ENCODE measurements around the gene IGF2R.
"Not testable (repeated sequence)": the region's sequence is repeated elsewhere in the genome, so short reads cannot be mapped to it uniquely, and the experiment has no call there.

The IGF2R gene

DNA sequence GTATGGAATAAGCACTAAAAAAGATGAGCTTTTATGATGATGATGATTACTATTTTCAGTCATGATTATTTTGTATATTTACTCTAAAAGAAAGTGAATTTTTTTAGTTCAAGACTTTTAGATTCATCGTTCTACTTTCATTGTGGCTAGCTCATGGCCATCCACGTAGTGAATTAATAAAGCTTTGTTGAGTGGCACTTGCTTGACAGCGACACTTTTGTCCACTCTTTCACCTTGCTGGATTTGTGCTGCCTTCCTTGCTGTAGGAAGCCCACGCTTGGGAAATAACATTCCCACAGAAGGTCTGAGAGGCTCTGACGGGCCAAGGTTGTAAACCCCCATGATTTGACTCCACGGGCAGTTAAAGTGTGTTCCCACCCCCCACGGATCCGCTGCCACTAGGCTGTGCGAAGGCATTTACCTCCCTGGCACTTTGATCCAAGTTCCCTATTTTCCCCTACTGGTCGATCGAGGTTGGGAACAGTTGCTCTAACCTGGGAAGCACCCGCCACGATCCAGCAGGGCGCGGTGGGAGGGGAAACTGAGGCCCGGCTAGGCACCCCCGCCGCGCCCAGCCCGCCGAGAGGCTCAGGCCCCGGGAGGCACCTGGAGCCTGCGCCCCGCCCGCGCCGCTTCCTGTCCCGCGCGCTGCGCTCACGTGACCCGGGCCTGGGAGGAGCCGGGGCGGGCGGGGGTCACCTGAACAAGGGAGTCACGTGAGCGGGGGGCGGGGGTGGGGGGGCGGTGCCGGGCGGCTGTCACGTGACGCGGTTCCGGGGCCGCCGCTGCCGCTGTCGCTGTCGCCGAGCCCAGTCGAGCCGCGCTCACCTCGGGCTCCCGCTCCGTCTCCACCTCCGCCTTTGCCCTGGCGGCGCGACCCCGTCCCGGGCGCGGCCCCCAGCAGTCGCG lies at the start of gene IGF2R:
Gene IGF2R, plus strand, starts transcription at position 788 of the 909 bp plus-strand sequence. CDS start 165 bp downstream, outside the sequence.
- DNase-seq = peak; percentile 93

- no peak for DNase-seq
These were observed 49.1 kb upstream of the IGF2R start for GRCh38 chr6:159919800-159920199.

DNA sequence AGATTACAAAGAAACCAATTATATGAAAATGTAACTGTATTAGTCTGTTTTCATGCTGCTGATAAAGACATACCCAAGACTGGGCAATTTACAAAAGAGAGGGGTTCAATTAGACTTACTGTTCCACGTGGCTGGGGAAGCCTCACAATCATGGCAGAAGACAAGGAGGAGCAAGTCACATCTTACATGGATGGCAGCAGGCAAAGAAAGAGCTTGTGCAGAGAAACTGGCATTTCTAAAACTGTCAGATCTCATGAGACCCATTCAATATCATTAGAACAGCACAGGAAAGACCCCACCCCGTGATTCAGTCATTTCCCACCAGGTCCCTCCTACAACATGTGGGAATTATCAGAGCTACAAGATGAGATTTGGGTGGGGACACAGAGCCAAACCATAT lies 44.7 kb upstream of the IGF2R start:
- not testable (repeated sequence) for DNase-seq

- DNase-seq = no peak
These were observed 42.2 kb upstream of the IGF2R start for GRCh38 chr6:159926542-159927203.

GRCh38 chr6:159929819-159930218 lies 39.1 kb upstream of the IGF2R start:
- DNase-seq = peak; percentile 28

DNA sequence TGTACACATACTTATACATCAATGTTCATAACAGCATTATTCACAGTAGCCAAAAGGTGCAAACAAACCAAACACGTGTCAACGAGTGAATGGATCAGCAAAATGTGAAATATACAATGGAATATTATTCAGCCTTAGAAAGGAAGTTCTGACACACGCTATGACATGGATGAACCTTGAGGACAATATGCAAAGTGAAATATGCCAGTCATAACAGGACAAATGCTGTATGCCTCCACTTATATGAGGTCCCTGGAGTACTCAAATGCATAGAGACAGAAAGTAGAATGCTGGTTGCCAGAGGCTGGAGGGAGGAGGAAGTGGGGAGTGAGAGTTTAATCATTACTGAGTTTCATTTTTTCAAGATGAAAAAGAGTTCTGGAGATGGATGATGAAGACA lies 37.8 kb upstream of the IGF2R start:
- no peak for DNase-seq

DNA sequence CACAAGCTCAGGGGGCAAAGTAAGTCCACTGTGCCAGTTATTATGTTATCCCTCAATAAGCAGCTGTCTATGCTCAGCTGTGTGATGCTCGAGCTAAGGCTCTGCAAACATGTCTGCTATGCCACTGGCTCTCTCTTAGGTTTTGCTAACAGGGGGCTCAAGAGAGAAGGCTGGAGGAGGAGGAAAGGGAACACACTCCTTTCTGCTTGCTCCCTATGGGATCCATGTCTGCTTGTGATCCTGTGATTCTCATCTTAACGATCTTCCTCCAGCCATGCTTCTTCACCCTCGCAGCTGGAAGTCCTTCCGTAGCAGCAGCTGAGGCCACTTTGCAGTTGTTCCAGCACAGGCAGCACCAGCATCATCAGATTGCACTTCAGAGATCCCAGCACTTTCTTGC lies 37.0 kb upstream of the IGF2R start:
- DNase-seq = no peak

GRCh38 chr6:159933077-159933476 lies 35.8 kb upstream of the IGF2R start:
- no peak for DNase-seq

DNA sequence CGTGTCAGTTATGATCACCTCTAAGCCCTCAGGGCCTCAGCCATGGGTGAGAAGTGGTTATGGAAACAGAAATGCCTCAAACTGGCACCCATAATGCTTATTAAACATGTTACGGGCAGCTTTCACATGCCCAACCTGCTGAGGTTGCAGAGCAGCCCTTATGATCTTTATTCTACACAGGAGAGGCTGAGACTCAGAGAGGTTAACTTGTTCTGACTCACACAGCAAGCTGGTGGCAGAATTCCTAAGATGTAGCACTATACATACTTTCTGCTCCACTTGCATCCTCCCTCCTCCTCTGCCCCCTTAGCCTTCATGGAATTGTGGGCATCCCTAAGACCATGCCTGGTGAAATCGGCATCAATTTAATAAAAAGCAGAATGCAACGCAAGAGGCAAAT lies 34.7 kb upstream of the IGF2R start:
- no peak for DNase-seq

DNA sequence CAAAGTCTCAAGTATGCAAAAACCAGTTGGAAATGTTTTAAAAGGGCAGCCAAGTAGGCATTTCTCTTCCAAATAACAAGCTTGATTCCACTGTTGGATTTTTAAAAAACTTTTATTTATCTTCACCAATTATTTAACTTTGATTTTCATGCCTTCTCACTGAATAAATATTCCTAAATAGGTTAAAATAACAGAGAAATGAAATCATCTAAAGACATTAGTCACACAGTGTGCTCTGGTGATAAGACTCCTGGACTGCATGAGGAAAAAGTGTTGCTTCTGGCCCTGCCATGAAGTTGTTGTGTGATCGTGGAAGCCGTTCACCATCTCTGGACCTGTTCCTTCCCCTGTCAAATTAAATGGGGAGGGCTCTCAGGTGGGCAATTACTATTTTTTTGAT lies 33.8 kb upstream of the IGF2R start:
- no peak for DNase-seq

DNA sequence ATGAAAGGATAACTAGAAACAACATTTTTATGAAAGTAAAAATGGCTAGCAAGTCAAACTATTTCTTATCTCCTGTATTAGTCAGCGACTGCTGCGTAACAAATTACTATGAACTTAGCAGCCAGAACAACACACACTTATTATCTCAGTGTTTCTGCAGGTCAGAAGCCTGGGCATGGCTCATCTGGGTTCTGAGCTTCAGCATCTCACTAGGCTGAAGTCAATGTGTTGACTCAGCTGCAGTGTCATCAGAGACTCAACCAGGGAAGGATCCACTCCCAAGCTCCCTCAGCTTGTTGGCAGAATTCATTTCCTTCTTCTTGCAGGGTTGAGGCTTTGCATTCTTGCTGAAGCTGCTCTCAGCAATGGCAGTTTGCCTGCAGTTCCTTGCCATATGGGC lies 33.2 kb upstream of the IGF2R start:
- no peak for DNase-seq

- no peak for DNase-seq
These were observed 29.3 kb upstream of the IGF2R start for GRCh38 chr6:159939591-159940016.

GRCh38 chr6:159941286-159942113 lies 27.4 kb upstream of the IGF2R start:
- no peak for DNase-seq

GRCh38 chr6:159943101-159943632 lies 25.7 kb upstream of the IGF2R start:
- no peak for DNase-seq

DNA sequence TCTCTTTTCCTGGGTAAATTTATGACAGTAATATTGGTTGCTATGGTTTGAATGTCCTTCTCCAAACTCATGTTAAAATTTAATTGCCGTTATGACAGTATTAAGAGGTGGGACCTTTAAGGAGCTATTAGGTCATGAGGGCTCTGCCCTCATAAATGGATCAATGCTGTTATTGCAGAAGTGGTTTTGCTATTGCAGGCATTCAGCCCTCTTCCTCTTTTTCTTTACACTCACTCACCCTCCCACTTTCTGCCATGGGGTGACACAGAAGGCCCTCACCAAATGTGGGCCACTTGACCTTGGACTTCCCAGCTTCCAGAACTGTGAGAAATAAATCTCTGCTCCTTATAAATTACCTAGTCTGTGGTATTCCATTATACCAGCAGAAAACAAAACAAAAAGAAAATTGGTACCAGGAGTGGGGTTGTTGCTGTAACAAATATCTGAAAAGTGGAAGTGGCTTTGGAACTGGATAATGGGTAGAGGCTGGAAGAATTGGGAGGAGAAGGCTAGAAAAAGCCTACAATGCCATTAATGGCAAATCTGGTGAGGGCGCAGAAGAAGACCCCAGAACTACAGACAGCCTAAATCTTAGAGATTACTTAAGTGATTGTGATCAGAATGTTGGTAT lies 24.8 kb upstream of the IGF2R start:
- DNase-seq = no peak

DNA sequence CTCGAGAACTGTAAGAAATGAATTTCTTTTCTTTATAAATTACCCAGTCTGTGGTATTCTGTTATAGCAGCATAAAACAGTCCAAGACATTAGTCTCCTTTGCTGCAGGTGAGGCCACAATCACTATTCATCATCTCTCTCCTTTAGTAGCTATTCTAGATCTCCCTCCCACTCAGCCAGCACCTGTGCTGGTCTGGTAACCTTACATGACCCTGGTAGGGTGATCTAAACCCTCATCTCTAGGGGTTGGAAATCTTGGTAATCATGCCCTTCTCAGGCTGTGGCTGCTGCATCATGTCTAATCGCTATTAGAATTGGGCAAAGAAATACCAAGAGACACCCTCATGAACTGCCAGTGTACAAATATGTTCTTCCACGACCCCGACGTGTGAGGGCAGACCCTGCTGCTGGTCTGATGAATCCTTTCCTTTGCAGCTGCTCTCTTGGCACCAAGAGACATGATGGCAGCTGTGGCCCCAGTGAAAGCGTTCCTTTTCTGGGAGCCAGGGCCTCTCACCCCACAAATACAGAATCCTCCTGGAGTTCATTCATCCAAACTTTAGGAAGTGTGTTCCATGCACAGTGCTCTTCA lies 23.0 kb upstream of the IGF2R start:
- DNase-seq = no peak

DNA sequence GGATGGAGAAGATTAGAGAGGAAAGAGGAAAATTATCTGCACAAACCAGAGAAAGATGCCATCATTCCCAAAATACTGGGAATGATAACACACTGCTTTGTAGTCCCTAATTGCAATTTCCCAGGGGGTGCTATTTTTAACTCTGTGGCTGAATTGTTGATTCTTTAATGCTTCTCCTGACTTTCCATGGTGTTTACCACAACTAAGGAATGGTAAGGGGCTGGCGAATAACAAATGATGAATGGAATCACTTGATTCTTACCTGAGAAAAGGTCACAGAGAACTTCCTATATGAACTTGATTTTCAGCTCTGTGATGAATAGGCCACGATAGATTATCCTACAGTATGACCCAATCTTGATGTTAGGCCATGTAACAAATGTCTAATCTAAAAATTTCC lies 22.0 kb upstream of the IGF2R start:
- no peak for DNase-seq

DNA sequence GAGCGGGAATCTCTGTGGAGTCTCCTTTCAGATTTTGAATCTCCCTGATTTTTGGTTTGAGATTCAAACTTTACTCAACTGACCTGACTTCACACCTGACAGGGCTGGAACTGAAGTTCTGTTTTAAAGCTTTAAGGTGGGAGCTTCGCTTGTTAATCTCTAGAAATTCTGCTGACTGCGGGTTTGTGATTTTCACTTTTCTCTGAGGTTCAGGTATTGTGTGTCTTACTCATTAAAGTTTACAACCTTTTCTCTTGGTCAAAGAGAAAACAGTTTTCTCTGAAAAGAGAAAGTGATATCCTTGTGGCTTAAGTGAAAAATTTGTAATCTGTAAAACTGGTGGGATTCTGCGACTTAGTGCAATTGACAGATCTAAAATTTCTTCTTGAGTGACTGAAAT lies 20.7 kb upstream of the IGF2R start:
- no peak for DNase-seq

DNA sequence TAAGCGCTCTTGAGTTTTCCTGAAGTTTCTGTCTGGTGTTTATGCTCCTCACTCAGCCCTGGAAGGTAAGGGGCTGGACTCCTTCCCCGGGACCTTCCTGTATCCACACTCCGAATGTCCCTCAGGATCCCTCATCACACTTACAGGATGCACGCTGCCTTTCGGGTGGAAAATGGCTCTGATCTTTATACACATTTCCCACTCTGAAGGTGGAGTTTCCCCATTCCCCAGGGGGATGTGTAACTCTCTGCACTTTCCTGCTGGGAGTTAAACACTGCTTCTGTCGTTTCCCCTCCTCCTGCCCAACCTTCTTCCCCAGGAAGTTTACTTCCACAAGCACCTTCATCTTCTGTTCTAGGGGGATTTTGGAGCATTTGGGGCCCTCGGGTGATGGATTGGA lies 17.1 kb upstream of the IGF2R start:
- no peak for DNase-seq

DNA sequence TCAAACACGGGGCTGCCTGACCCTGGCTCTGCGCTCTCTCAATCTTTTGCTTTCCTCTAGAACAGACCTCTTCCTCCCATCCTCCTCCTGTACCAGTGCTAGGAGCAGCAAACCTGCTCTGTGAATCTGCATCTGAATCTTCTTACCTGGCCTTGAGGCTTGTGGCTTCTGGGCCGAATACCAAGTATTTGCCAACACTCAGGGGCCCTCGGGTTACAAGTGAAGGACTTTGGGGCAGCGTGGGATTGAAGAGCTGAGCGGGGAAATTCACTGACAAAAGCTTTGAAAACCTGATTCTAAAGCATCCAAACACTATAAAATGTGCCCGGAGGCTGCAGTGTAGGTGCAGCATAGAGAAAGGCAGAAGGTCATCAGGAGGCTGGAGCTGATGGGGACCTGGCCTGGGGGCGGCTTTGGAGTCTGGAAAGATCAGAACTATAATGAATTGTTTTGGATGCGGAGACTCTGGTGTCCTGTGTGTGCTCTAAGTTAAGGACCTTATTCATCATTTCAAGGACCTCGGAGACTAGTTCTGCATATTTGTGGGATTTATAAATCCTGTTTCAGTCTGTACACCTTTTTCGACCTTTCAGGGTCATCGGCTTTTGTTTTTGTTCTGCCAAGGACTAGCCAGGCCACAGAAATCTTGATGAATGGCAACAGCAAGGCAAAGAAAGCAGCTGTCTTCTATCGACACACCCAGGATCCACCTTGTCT lies 16.4 kb upstream of the IGF2R start:
- no peak for DNase-seq

DNA sequence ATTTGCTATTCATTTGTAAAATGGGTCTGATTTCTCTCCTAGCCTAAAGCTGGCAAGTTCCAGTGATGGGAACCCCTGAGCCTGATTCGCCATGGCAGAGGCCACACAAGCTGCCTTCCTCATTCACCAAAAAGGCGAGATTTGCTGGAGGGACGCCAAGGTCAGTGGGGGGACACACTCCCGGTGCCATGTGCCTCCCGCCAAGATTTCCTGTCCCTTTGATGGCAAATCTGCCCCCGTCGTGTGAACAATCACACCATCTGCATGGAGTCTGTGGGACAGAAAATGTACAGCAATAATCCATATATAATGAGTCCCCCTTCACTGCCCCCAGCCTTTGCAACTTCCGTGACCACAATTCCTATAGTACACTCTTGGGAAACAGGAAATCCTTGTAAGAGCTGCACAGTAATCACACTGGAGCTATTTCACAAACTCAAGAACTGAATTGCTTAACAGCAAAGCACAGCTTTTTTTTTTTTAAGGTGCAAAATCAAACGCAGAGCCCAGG lies 15.7 kb upstream of the IGF2R start:
- DNase-seq = no peak

Measured in activated CD8-positive, alpha-beta memory T cell treated with anti-CD3 and anti-CD28 coated beads, Interleukin-2, amount 50 U/mL, for 4 hours (primary cell).